Lower lobe of right lung (tissue), 2 donors: Measurements from ENCODE around the gene HOXB3. TPM values are rescaled to one million over a fixed set of nuclear protein-coding genes. Genes with fewer than 3 reads are reported as not detected.

ENCODE experiments used
- ATAC-seq, 2 donors: fragments of 200-7000 bp; cut with Tn5 transposase; one replicate each; pipeline ENCODE4 v1.9.1; 2020 to 2022; ENCODE audit warnings: mild to moderate bottlenecking in 2 of 2, moderate library complexity in 2 of 2
- DNase-seq: peaks from one replicate; pipeline ENCODE4 v3.0.0-alpha.2; 2020
- H3K27ac ChIP-seq: fragments of 200-600 bp; one replicate; pipeline ENCODE4 v1.8.0; 2022
- H3K27me3 ChIP-seq: fragments of 200-600 bp; one replicate; pipeline ENCODE4 v1.8.0; 2022; ENCODE audit warnings: low read depth
- H3K36me3 ChIP-seq: fragments of 200-600 bp; one replicate; pipeline ENCODE4 v1.8.0; 2022; ENCODE audit warnings: mild to moderate bottlenecking
- H3K4me1 ChIP-seq: fragments of 200-600 bp; one replicate; pipeline ENCODE4 v1.8.0; 2022
- H3K4me3 ChIP-seq: fragments of 200-600 bp; one replicate; pipeline ENCODE4 v1.8.0; 2022; ENCODE audit warnings: mild to moderate bottlenecking
- H3K9me3 ChIP-seq: fragments of 200-600 bp; one replicate; pipeline ENCODE4 v1.8.0; 2022
- CTCF ChIP-seq: fragments of 200-600 bp; IDR thresholded peaks from one replicate; pipeline ENCODE4 v1.8.0; 2022; ENCODE audit warnings: antibody characterized with exemption, mild to moderate bottlenecking
- intact Hi-C: fragments of 100-400 bp; cut with DNase I; formaldehyde crosslinking; loops from one replicate; pipeline ENCODE4 v1.11.0; 2022
- total RNA-seq: library from RNA; stranded (reverse); fragmentation: NEBNext Ultra II Directional; extraction: Animal tissue kit (Norgen Biotek cat#: 25700); gene quantifications from one replicate; pipeline ENCODE4 v1.2.1, GENCODE V29; 2021
- donor health status: DM: no; HTN: yes; CAD: no; lungs with severe emphysema.

HOXB3 gene
- total RNA-seq, 1 donor from 2014 or later = 11.3 TPM

GRCh38 chr17:48559840-48560817, 29.9 kb downstream of the HOXB3 start:
- peaks cover 33% of the 10 kb centered on the region for H3K27me3 ChIP-seq
- ATAC-seq (no peak), DNase-seq (no peak)
- peak overlapping the region; percentile 4 for H3K4me3 ChIP-seq
- H3K27ac ChIP-seq = peak overlapping the region; percentile 68
- peaks cover 25% of the 10 kb centered on the region for H3K4me1 ChIP-seq
- no peaks in the 10 kb centered on the region for H3K36me3 ChIP-seq
- no peak for TF ChIP-seq CTCF
- intact Hi-C loops = no loop called here
- no peaks in the 10 kb centered on the region for H3K9me3 ChIP-seq

- Histone ChIP-seq H3K4me3 (peak overlapping the region; percentile 4), H3K4me1 (peaks cover 23% of the 10 kb centered on the region), H3K36me3 (no peaks in the 10 kb centered on the region), H3K27ac (peak overlapping the region; percentile 68), H3K27me3 (peaks cover 34% of the 10 kb centered on the region), H3K9me3 (no peaks in the 10 kb centered on the region)
- no peak for ATAC-seq
- TF ChIP-seq CTCF = no peak
- intact Hi-C loops = no loop called here
- DNase-seq = no peak
Observed at GRCh38 chr17:48559122-48559839, 30.8 kb downstream of the HOXB3 start.

- H3K27me3 ChIP-seq = peaks cover 34% of the 10 kb centered on the region
- ATAC-seq (no peak), DNase-seq (no peak)
- H3K36me3 ChIP-seq = no peaks in the 10 kb centered on the region
- H3K9me3 ChIP-seq = no peaks in the 10 kb centered on the region
- H3K4me3 ChIP-seq = peak overlapping the region; percentile 36
- H3K4me1 ChIP-seq = peaks cover 23% of the 10 kb centered on the region
- no peak for TF ChIP-seq CTCF
- intact Hi-C loops = no loop called here
- H3K27ac ChIP-seq = peak overlapping the region; percentile 60
Observed at GRCh38 chr17:48558831-48559121, 31.3 kb downstream of the HOXB3 start.

- Histone ChIP-seq H3K9me3 (no peaks in the 10 kb centered on the region), H3K27ac (peak overlapping the region; percentile 60), H3K27me3 (peaks cover 34% of the 10 kb centered on the region), H3K4me1 (peaks cover 23% of the 10 kb centered on the region), H3K36me3 (no peaks in the 10 kb centered on the region), H3K4me3 (peak overlapping the region; percentile 36)
- ATAC-seq (no peak), DNase-seq (no peak)
- no peak for TF ChIP-seq CTCF
- intact Hi-C loops = no loop called here
Observed at GRCh38 chr17:48558057-48558830, 31.8 kb downstream of the HOXB3 start.

GRCh38 chr17:48556576-48557401, 33.3 kb downstream of the HOXB3 start:
- no peaks in the 10 kb centered on the region for H3K9me3 ChIP-seq
- H3K36me3 ChIP-seq = no peaks in the 10 kb centered on the region
- peaks cover 36% of the 10 kb centered on the region for H3K27me3 ChIP-seq
- no peak for DNase-seq
- H3K4me1 ChIP-seq = peaks cover 12% of the 10 kb centered on the region
- intact Hi-C loops = no loop called here
- no peak for TF ChIP-seq CTCF
- peak overlapping the region; percentile 60 for H3K27ac ChIP-seq
- H3K4me3 ChIP-seq = peak overlapping the region; percentile 36
- no peak for ATAC-seq
